Measurements from ENCODE around the gene ABI3BP.

ABI3BP gene

GRCh38 chr3:100833483-100833882, 159.7 kb downstream of the ABI3BP start:
- peaks cover 8% of the 10 kb centered on the region for H3K4me1 ChIP-seq (ENCODE audit: low read length)
- no peaks in the 10 kb centered on the region for H3K79me2 ChIP-seq (ENCODE audit: low read length)
- no peaks in the 10 kb centered on the region for H4K20me1 ChIP-seq (ENCODE audit: insufficient read depth, low read length)
- H2AFZ ChIP-seq (ENCODE audit: low read length): no peak overlapping the region
- H3K9me3 ChIP-seq (replicated peaks; ENCODE audit: insufficient read depth, low read length): no peaks in the 10 kb centered on the region
- H3K4me3 ChIP-seq (ENCODE audit: low read length): no peak overlapping the region
- no peaks in the 10 kb centered on the region for H3K9me2 ChIP-seq (replicated peaks; ENCODE audit: insufficient read depth, low read length)
- no peak for DNase-seq
- H3K27ac ChIP-seq (ENCODE audit: low read length): no peak overlapping the region
- H3K9ac ChIP-seq (ENCODE audit: low read length): no peak overlapping the region
- peaks cover 4% of the 10 kb centered on the region; the same call in 1 of the 2 replicates for H3F3A ChIP-seq (ENCODE audit: insufficient read depth, low read length)
- H3K27me3 ChIP-seq (replicated peaks; ENCODE audit: insufficient read depth, low read length): peaks cover 83% of the 10 kb centered on the region
- H3K4me2 ChIP-seq (ENCODE audit: low read depth, low read length): no peak overlapping the region
- TF ChIP-seq, protein P1, sequence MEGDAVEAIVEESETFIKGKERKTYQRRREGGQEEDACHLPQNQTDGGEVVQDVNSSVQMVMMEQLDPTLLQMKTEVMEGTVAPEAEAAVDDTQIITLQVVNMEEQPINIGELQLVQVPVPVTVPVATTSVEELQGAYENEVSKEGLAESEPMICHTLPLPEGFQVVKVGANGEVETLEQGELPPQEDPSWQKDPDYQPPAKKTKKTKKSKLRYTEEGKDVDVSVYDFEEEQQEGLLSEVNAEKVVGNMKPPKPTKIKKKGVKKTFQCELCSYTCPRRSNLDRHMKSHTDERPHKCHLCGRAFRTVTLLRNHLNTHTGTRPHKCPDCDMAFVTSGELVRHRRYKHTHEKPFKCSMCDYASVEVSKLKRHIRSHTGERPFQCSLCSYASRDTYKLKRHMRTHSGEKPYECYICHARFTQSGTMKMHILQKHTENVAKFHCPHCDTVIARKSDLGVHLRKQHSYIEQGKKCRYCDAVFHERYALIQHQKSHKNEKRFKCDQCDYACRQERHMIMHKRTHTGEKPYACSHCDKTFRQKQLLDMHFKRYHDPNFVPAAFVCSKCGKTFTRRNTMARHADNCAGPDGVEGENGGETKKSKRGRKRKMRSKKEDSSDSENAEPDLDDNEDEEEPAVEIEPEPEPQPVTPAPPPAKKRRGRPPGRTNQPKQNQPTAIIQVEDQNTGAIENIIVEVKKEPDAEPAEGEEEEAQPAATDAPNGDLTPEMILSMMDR (IDR thresholded peaks at IDR 0.05; ENCODE audit: low read length): no peak
- TF ChIP-seq EZH2phosphoT487 (IDR thresholded peaks at IDR 0.05; ENCODE audit: low read length) (no peak), EZH2 (optimal IDR thresholded peaks at IDR 0.05; ENCODE audit: low read depth, low read length) (no peak)
- H3K36me3 ChIP-seq (replicated peaks; ENCODE audit: insufficient read depth, low read length): no peaks in the 10 kb centered on the region

- Histone ChIP-seq H3K9ac (ENCODE audit: low read length) (no peak overlapping the region), H3K27ac (ENCODE audit: low read length) (no peak overlapping the region), H2AFZ (ENCODE audit: low read length) (no peak overlapping the region), H4K20me1 (ENCODE audit: insufficient read depth, low read length) (no peaks in the 10 kb centered on the region), H3K4me1 (ENCODE audit: low read length) (no peaks in the 10 kb centered on the region), H3K9me3 (replicated peaks; ENCODE audit: insufficient read depth, low read length) (no peaks in the 10 kb centered on the region), H3K79me2 (ENCODE audit: low read length) (no peaks in the 10 kb centered on the region), H3K9me2 (replicated peaks; ENCODE audit: insufficient read depth, low read length) (no peaks in the 10 kb centered on the region), H3K4me3 (ENCODE audit: low read length) (no peak overlapping the region), H3K4me2 (ENCODE audit: low read depth, low read length) (no peak overlapping the region), H3K36me3 (replicated peaks; ENCODE audit: insufficient read depth, low read length) (no peaks in the 10 kb centered on the region), H3K27me3 (replicated peaks; ENCODE audit: insufficient read depth, low read length) (peaks cover 73% of the 10 kb centered on the region), H3F3A (ENCODE audit: insufficient read depth, low read length) (no peaks in the 10 kb centered on the region)
- DNase-seq: no peak
- TF ChIP-seq EZH2 (optimal IDR thresholded peaks at IDR 0.05; ENCODE audit: low read depth, low read length): no peak
These were observed 161.6 kb downstream of the ABI3BP start for GRCh38 chr3:100831629-100832028.

DNA sequence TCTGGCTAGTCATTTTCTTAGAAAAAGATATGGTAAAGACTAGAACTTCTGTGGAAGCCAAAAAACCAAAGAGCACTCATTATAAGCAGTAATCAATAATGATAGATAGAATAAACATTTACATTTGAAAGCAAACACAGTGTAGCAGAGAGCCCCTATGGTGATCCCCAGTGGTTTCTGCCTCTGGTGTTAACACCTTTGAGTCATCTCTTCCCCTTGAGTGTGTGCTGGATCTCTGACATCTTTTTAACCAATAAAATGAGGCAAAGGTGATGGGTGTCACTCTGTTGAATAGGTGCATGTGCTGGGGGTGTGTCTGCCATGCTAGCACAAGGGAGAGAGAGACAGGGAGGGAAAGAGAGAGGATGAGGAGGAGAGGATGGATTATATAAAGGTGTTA, 162.3 kb downstream of the ABI3BP start:
- TF ChIP-seq, protein P1 (IDR thresholded peaks at IDR 0.05; ENCODE audit: low read length): no peak
- TF ChIP-seq EZH2phosphoT487 (IDR thresholded peaks at IDR 0.05; ENCODE audit: low read length) (no peak), EZH2 (optimal IDR thresholded peaks at IDR 0.05; ENCODE audit: low read depth, low read length) (no peak)
- Histone ChIP-seq H3K4me2 (ENCODE audit: low read depth, low read length) (no peak overlapping the region), H3K27me3 (replicated peaks; ENCODE audit: insufficient read depth, low read length) (peaks cover 66% of the 10 kb centered on the region), H3K9me2 (replicated peaks; ENCODE audit: insufficient read depth, low read length) (no peaks in the 10 kb centered on the region), H3K27ac (ENCODE audit: low read length) (no peak overlapping the region), H3K4me1 (ENCODE audit: low read length) (no peaks in the 10 kb centered on the region), H3F3A (ENCODE audit: insufficient read depth, low read length) (no peaks in the 10 kb centered on the region), H3K9me3 (replicated peaks; ENCODE audit: insufficient read depth, low read length) (no peaks in the 10 kb centered on the region), H4K20me1 (ENCODE audit: insufficient read depth, low read length) (no peaks in the 10 kb centered on the region), H3K79me2 (ENCODE audit: low read length) (no peaks in the 10 kb centered on the region), H2AFZ (ENCODE audit: low read length) (no peak overlapping the region), H3K9ac (ENCODE audit: low read length) (no peak overlapping the region), H3K36me3 (replicated peaks; ENCODE audit: insufficient read depth, low read length) (no peaks in the 10 kb centered on the region), H3K4me3 (ENCODE audit: low read length) (no peak overlapping the region)
- no peak for DNase-seq

DNA sequence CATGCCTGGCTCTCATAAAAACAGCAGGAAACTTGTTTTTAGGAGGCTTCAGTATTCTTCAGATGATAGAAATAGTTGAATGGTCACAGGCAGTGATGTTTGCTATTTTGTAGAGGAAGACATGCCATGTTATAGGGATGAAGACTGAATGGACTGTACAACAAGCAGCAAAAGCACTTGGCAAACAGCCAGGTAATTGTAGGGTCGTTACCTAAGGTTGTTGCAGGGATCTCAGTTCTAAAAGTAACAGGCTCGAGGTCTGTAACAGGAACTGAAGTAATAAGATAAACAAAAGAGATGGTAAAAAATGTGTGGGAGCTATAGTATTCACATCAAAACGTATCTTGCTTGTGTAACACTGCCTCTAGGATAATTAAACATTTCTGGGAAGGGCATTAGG, 167.6 kb downstream of the ABI3BP start:
- H3K4me2 ChIP-seq (ENCODE audit: low read depth, low read length): no peak overlapping the region
- H3K4me3 ChIP-seq (ENCODE audit: low read length): no peak overlapping the region
- H3K4me1 ChIP-seq (ENCODE audit: low read length): no peaks in the 10 kb centered on the region
- H3K9ac ChIP-seq (ENCODE audit: low read length): no peak overlapping the region
- no peaks in the 10 kb centered on the region for H3K36me3 ChIP-seq (replicated peaks; ENCODE audit: insufficient read depth, low read length)
- H3K9me2 ChIP-seq (replicated peaks; ENCODE audit: insufficient read depth, low read length): no peaks in the 10 kb centered on the region
- TF ChIP-seq EZH2phosphoT487 (IDR thresholded peaks at IDR 0.05; ENCODE audit: low read length): no peak
- TF ChIP-seq, protein P1 (IDR thresholded peaks at IDR 0.05; ENCODE audit: low read length): no peak
- no peak for TF ChIP-seq EZH2 (optimal IDR thresholded peaks at IDR 0.05; ENCODE audit: low read depth, low read length)
- peaks cover 13% of the 10 kb centered on the region for H3K27me3 ChIP-seq (replicated peaks; ENCODE audit: insufficient read depth, low read length)
- H3F3A ChIP-seq (ENCODE audit: insufficient read depth, low read length): no peaks in the 10 kb centered on the region
- no peak overlapping the region for H3K27ac ChIP-seq (ENCODE audit: low read length)
- no peaks in the 10 kb centered on the region for H4K20me1 ChIP-seq (ENCODE audit: insufficient read depth, low read length)
- no peak for DNase-seq
- no peaks in the 10 kb centered on the region for H3K9me3 ChIP-seq (replicated peaks; ENCODE audit: insufficient read depth, low read length)
- H3K79me2 ChIP-seq (ENCODE audit: low read length): no peaks in the 10 kb centered on the region
- H2AFZ ChIP-seq (ENCODE audit: low read length): no peak overlapping the region

All from MM.1S (cell line).